T-cell (primary cell): ENCODE measurements around the gene SLC6A16. TPM values are rescaled to one million over a fixed set of nuclear protein-coding genes. Genes with fewer than 3 reads are reported as not detected.
A peak's percentile ranks its signal among the peaks of the same experiment; 100 is the strongest.

Experiments used
- ATAC-seq, 4 experiments: fragments of 200-7000 bp in 3 of 4; fragments of 150-1000 bp in 1 of 4; cut with Tn5 transposase; replicated peaks in 1 of 4; 1 replicate in 3 of 4; 2 replicates in 1 of 4; pipeline ENCODE4 v1.10.0; 2021; ENCODE audit warnings: moderate library complexity in 3 of 4, mild to moderate bottlenecking in 2 of 4, moderate number of reproducible peaks in 1 of 4
- CTCF ChIA-PET, 2 donors: fragments of 300-600 bp; sonication (Branson Sonifier 250); formaldehyde crosslinking; loops; one replicate each; lab custom pipeline; 2022; ENCODE audit warnings: antibody characterized with exemption in 2 of 2; lab: Charles Lee
- POLR2A ChIA-PET, 2 donors: fragments of 300-600 bp; sonication (Branson Sonifier 250); formaldehyde crosslinking; loops; one replicate each; lab custom pipeline; 2022; ENCODE audit warnings: antibody characterized with exemption in 2 of 2; lab: Charles Lee
- DNase-seq, 35 experiments: peaks; one replicate each; pipeline versions ENCODE4 v3.0.0 to v3.0.0-alpha.2; 2013 to 2023
- H3K27ac ChIP-seq: one replicate; pipeline ENCODE4 v1.5.1; 2013; ENCODE audit warnings: low read length
- H3K27me3 ChIP-seq, 2 experiments: replicated peaks in 1 of 2; 1 replicate in 1 of 2; 2 replicates in 1 of 2; pipeline versions ENCODE4 v1.6.1 to v1.7.0; 2013; ENCODE audit warnings: low read length in 1 of 2, mixed read lengths in 1 of 2; ENCODE audit not compliant: control insufficient read depth in 2 of 2, insufficient read depth in 2 of 2; ENCODE audit errors: extremely low read depth in 1 of 2
- H3K36me3 ChIP-seq, 2 donors: 1 replicate in 1 of 2; 2 replicates in 1 of 2; pipeline versions ENCODE4 v1.6.1 to v1.7.0; 2013; ENCODE audit warnings: low read length in 1 of 2; ENCODE audit not compliant: control insufficient read depth in 2 of 2, insufficient read depth in 1 of 2; ENCODE audit errors: extremely low read depth in 1 of 2
- H3K4me1 ChIP-seq, 2 experiments: 1 replicate in 1 of 2; 2 replicates in 1 of 2; pipeline versions ENCODE4 v1.6.1 to v1.7.0; 2013; ENCODE audit warnings: low read length in 2 of 2, mixed read lengths in 1 of 2; ENCODE audit not compliant: insufficient read depth in 2 of 2, control insufficient read depth in 1 of 2; ENCODE audit errors: extremely low read depth in 1 of 2
- H3K4me3 ChIP-seq, 2 donors: 1 replicate in 1 of 2; 2 replicates in 1 of 2; pipeline versions ENCODE4 v1.5.1 to v1.7.0; 2013; ENCODE audit warnings: mild to moderate bottlenecking in 2 of 2, low read length in 1 of 2, moderate library complexity in 1 of 2; ENCODE audit not compliant: control insufficient read depth in 1 of 2; ENCODE audit errors: extremely low read depth in 1 of 2
- H3K9me3 ChIP-seq: 2 replicates; pipeline ENCODE4 v1.7.0; 2013
- H3K27ac Mint-ChIP-seq, 2 donors: one replicate each; pipeline ENCODE4 v1.8.0; 2020 to 2021; ENCODE audit warnings: mild to moderate bottlenecking in 2 of 2, mixed read lengths in 2 of 2
- H3K27me3 Mint-ChIP-seq, 2 donors: one replicate each; pipeline ENCODE4 v1.8.0; 2021 to 2022; ENCODE audit warnings: mixed read lengths in 2 of 2
- H3K36me3 Mint-ChIP-seq: one replicate; pipeline ENCODE4 v1.8.0; 2021; ENCODE audit warnings: mixed read lengths
- H3K4me1 Mint-ChIP-seq, 3 donors: one replicate each; pipeline ENCODE4 v1.8.0; 2020 to 2022; ENCODE audit warnings: mixed read lengths in 3 of 3, mild to moderate bottlenecking in 1 of 3
- H3K4me3 Mint-ChIP-seq, 3 donors: one replicate each; pipeline ENCODE4 v1.8.0; 2020 to 2022; ENCODE audit warnings: mild to moderate bottlenecking in 3 of 3, mixed read lengths in 3 of 3, moderate library complexity in 3 of 3
- H3K9me3 Mint-ChIP-seq, 3 donors: one replicate each; pipeline ENCODE4 v1.8.0; 2020 to 2022; ENCODE audit warnings: mixed read lengths in 3 of 3
- WGBS: methylation state at CpG from one replicate; pipeline ENCODE4 v1.1.5; 2013; ENCODE audit warnings: missing lambda C conversion rate; ENCODE audit not compliant: insufficient coverage; 5-methylcytosine and 5-hydroxymethylcytosine counted together
- total RNA-seq, 35 experiments: library from RNA in 6 of 35; stranded (reverse) in 6 of 35; fragments of 120-200 nt in 1 of 35; gene quantifications; one replicate each; pipeline versions ENCODE4 v1.2.1 to v1.2.4 and lab custom pipeline; 2013 to 2026

SLC6A16 gene
- total RNA-seq, 5 donors from 2014 or later (not counting 1 experiment from before 2014, with no cell fraction given) = 5.4 to 8.1 (median 6.4) TPM

GRCh38 chr19:49340069-49340864 is 15.3 kb upstream of the SLC6A16 start:
- H3K4me1 ChIP-seq = peaks cover 19 to 51% of the 10 kb centered on the region in 2 experiments
- Mint-ChIP-seq H3K9me3 (no peaks in the 10 kb centered on the region), H3K36me3 (peaks cover 37% of the 10 kb centered on the region), H3K4me3 (peak overlapping the region in 1 of 3 donors; percentile 34), H3K27me3 (no peaks in the 10 kb centered on the region), H3K4me1 (peaks cover 46 to 54% (median 52%) of the 10 kb centered on the region in 3 donors), H3K27ac (peak overlapping the region; percentile 54 to 71)
- no peak overlapping the region for H3K4me3 ChIP-seq
- CTCF ChIA-PET = no interaction called here
- peak in 6 of 35 experiments; percentile 23 to 59 (median 30) for DNase-seq
- ATAC-seq = no peak
- no peaks in the 10 kb centered on the region for H3K27me3 ChIP-seq
- H3K36me3 ChIP-seq = peaks cover 0 to 39% of the 10 kb centered on the region in 2 donors
- H3K27ac ChIP-seq = peak overlapping the region; percentile 9
- WGBS = 70% methylated on average over 27 of the region's 36 CpGs
- POLR2A ChIA-PET = interaction anchor here in 1 of 2 donors (0.6 kb wide), 1 partner anchor 15 kb away, joined by 3 read pairs; no protein-coding TSS in a partner anchor
- H3K9me3 ChIP-seq = no peaks in the 10 kb centered on the region

DNA sequence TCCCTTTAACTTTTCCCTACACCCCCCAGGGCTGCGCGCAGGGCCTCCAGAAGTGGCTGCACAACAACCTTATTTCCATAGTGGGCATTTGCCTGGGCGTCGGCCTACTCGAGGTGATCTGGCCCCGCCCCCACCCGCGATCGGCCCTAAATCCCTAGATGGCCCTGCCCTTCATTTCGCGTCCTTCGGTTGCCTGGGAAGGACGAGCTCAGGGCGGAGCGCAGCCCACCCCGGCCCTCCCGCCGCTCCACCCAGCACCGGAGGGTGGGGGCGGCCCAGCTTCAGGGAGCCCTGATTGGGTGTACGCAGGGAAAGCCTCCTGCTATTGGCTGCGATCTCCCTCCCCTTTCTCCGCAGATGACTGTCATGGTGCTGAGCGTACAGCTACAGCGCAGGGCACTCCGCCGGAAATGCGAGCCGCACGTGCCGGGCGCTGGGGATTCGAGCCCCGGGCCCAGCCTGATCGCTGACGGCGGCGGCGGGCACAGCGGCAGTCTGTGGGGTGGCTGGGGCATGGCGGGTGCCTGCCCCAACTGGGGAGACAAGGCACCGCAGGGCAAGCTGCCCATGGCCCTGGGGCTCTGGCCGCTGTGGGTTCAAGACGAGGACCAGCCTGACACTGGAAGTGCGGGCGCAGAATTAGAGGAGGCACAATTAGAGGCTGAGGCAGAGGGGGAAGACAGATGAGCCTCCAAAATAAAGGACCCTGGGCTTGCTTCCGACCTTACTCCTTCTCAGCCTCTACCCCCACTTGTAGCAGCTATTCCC is 14.5 kb upstream of the SLC6A16 start:
- no peaks in the 10 kb centered on the region for H3K27me3 Mint-ChIP-seq
- peaks cover 44 to 54% (median 52%) of the 10 kb centered on the region in 3 donors for H3K4me1 Mint-ChIP-seq
- Histone ChIP-seq H3K27ac (no peak overlapping the region), H3K9me3 (no peaks in the 10 kb centered on the region), H3K36me3 (peaks cover 0 to 39% of the 10 kb centered on the region in 2 donors), H3K4me3 (no peak overlapping the region), H3K27me3 (no peaks in the 10 kb centered on the region), H3K4me1 (peaks cover 24 to 54% of the 10 kb centered on the region in 2 experiments)
- no peak for ATAC-seq
- H3K4me3 Mint-ChIP-seq = no peak overlapping the region
- peak in 1 of 35 experiments; percentile 21 for DNase-seq
- ChIA-PET POLR2A (no interaction called here), CTCF (no interaction called here)
- no peak overlapping the region for H3K27ac Mint-ChIP-seq
- no peaks in the 10 kb centered on the region for H3K9me3 Mint-ChIP-seq
- H3K36me3 Mint-ChIP-seq = peaks cover 37% of the 10 kb centered on the region
- 98% methylated on average over 41 of the region's 47 CpGs for WGBS

- no peak overlapping the region for H3K27ac Mint-ChIP-seq
- no peaks in the 10 kb centered on the region for H3K9me3 Mint-ChIP-seq
- Histone ChIP-seq H3K27me3 (no peaks in the 10 kb centered on the region), H3K27ac (no peak overlapping the region), H3K4me3 (no peak overlapping the region), H3K9me3 (no peaks in the 10 kb centered on the region), H3K4me1 (peaks cover 27 to 60% of the 10 kb centered on the region in 2 experiments), H3K36me3 (peaks cover 0 to 39% of the 10 kb centered on the region in 2 donors)
- peak overlapping the region in 2 of 3 donors; percentile 25 to 96 for H3K4me3 Mint-ChIP-seq
- H3K27me3 Mint-ChIP-seq = no peaks in the 10 kb centered on the region
- 91% methylated on average over 27 of the region's 30 CpGs for WGBS
- H3K4me1 Mint-ChIP-seq = peaks cover 49 to 60% (median 59%) of the 10 kb centered on the region in 3 donors
- ChIA-PET POLR2A (no interaction called here), CTCF (no interaction called here)
- DNase-seq = peak in 1 of 35 experiments; percentile 25
- peaks cover 37% of the 10 kb centered on the region for H3K36me3 Mint-ChIP-seq
- no peak for ATAC-seq
These were observed 13.8 kb upstream of the SLC6A16 start for GRCh38 chr19:49338691-49339300.

DNA sequence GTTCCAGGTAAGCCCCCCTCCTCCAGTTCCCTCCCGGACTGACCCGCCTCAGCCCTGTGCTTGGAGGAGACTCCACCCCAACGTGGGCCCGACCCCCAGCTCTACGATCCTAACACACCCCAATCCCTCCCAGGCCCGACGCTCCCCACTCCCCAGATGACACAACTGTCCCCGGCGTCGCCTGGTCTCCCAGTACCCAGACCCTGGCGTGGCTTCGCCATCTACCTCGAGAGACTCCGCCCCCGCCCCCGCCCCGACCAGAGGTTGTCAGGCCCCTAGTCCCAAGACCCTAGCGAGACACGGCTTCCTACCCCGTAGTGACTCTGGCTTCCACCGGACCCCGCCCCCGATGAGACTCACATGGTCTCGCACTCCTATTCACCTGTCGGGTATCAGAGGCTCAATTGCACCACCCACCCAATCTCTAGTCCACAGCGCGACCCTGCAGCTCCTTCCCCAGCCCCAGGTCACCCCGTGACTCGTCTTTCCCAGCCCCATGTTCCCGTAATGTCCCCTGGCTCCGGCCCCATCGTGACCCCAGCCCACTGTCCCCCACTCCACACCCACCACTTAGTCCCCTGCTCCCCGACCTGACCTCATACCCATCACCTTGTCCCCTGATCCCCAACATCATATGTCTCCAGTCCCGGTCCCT is 13.2 kb upstream of the SLC6A16 start:
- peaks cover 37% of the 10 kb centered on the region for H3K36me3 Mint-ChIP-seq
- peak in 1 of 35 experiments; percentile 20 for DNase-seq
- CTCF ChIA-PET = interaction anchor here in 1 of 2 donors (0.5 kb wide), 1 partner anchor 202 kb away, joined by 8 read pairs; no protein-coding TSS in a partner anchor
- Histone ChIP-seq H3K9me3 (no peaks in the 10 kb centered on the region), H3K27me3 (no peaks in the 10 kb centered on the region), H3K27ac (no peak overlapping the region), H3K4me1 (peaks cover 33 to 67% of the 10 kb centered on the region in 2 experiments), H3K4me3 (no peak overlapping the region), H3K36me3 (peaks cover 0 to 39% of the 10 kb centered on the region in 2 donors)
- no peaks in the 10 kb centered on the region for H3K9me3 Mint-ChIP-seq
- ATAC-seq = no peak
- H3K27me3 Mint-ChIP-seq = no peaks in the 10 kb centered on the region
- peak overlapping the region in 1 of 3 donors; percentile 96 for H3K4me3 Mint-ChIP-seq
- POLR2A ChIA-PET = no interaction called here
- 97% methylated on average over 28 of the region's 34 CpGs for WGBS
- H3K27ac Mint-ChIP-seq = no peak overlapping the region
- H3K4me1 Mint-ChIP-seq = peaks cover 56 to 66% (median 65%) of the 10 kb centered on the region in 3 donors

DNA sequence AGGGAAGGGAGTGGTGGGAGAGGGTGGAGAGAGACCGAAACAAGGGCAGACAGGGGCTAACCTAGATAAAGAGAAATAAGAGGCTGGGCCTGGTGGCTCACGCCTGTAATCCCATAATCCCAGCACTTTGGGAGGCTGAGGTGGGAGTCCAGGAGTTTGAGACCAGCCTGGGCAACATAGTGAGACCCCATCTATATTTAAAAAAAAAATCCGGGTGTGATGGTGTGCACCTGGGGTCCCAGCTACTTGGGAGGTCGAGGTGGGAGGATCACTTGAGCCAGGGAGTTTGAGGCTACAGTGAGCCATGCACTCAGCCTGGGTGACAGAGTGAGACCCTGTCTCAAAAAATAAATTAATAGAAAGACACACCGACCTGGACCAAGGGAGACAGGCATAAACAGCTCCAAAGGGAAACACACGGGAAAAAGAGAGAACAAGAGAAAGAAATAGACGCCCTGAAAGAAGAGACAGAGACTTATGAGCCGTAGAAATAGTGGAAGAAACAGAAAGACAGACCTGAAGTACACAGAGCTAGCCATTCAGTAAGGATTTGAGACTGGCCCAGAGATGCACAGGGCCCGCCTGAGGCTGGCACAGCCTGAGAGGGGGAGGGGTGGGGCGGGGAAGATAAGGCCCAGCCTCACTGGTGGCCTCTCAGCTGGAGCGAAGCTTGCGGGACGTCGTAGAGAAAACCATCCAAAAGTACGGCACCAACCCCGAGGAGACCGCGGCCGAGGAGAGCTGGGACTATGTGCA is 12.5 kb upstream of the SLC6A16 start:
- H3K4me1 ChIP-seq = peaks cover 33 to 73% of the 10 kb centered on the region in 2 experiments
- Mint-ChIP-seq H3K9me3 (no peaks in the 10 kb centered on the region), H3K27ac (peak overlapping the region; percentile 99 to 100), H3K27me3 (no peaks in the 10 kb centered on the region), H3K4me1 (peaks cover 62 to 72% (median 70%) of the 10 kb centered on the region in 3 donors), H3K36me3 (peaks cover 33% of the 10 kb centered on the region), H3K4me3 (peak overlapping the region; percentile 96 to 100 (median 99))
- no peak overlapping the region for H3K4me3 ChIP-seq
- H3K36me3 ChIP-seq = peaks cover 0 to 39% of the 10 kb centered on the region in 2 donors
- ChIA-PET POLR2A (no interaction called here), CTCF (interaction anchor here in 1 of 2 donors (0.5 kb wide), 1 partner anchor 202 kb away, joined by 8 read pairs; no protein-coding TSS in a partner anchor)
- no peaks in the 10 kb centered on the region for H3K27me3 ChIP-seq
- DNase-seq (no peak), ATAC-seq (no peak)
- WGBS = 97% methylated on average over 11 of the region's 19 CpGs
- peak overlapping the region; percentile 90 for H3K27ac ChIP-seq
- H3K9me3 ChIP-seq = no peaks in the 10 kb centered on the region
